HG02571 (cell line): ENCODE results near the gene RNF7.
"Not testable (repeated sequence)": the region's sequence is repeated elsewhere in the genome, so short reads cannot be mapped to it uniquely, and the experiment has no call there.

ENCODE experiments used
- ATAC-seq: cut with Tn5 transposase; IDR thresholded peaks from one replicate; pipeline ENCODE4 v1.9.1; 2021; ENCODE audit warnings: mild to moderate bottlenecking, moderate library complexity; ENCODE audit not compliant: unreplicated experiment

RNF7 gene

GRCh38 chr3:141738022-141738890 lies at the start of gene RNF7:
TSS of gene RNF7 (plus strand) at chr3:141738298. CDS start at chr3:141738342, 44 bp downstream.
- peak; percentile 92 for ATAC-seq

GRCh38 chr3:141690431-141691072 lies 47.5 kb upstream of the RNF7 start:
- no peak for ATAC-seq

- not testable (repeated sequence) for ATAC-seq
Measured at GRCh38 chr3:141691471-141691870, 46.6 kb upstream of the RNF7 start.

- ATAC-seq = not testable (repeated sequence)
Measured at GRCh38 chr3:141692973-141693372, 45.1 kb upstream of the RNF7 start.

GRCh38 chr3:141699324-141699723 lies 38.8 kb upstream of the RNF7 start:
- no peak for ATAC-seq

- no peak for ATAC-seq
Measured at GRCh38 chr3:141699897-141700296, 38.2 kb upstream of the RNF7 start.

- ATAC-seq = not testable (repeated sequence)
Measured at GRCh38 chr3:141703367-141703766, 34.7 kb upstream of the RNF7 start.

GRCh38 chr3:141707741-141708203 lies 30.3 kb upstream of the RNF7 start:
- no peak for ATAC-seq

GRCh38 chr3:141708367-141708766 lies 29.7 kb upstream of the RNF7 start:
- ATAC-seq = no peak

GRCh38 chr3:141709126-141709770 lies 28.9 kb upstream of the RNF7 start:
- ATAC-seq = no peak

GRCh38 chr3:141710121-141710520 lies 28.0 kb upstream of the RNF7 start:
- ATAC-seq = no peak

GRCh38 chr3:141710888-141711616 lies 27.0 kb upstream of the RNF7 start:
- no peak for ATAC-seq

GRCh38 chr3:141714671-141715070 lies 23.4 kb upstream of the RNF7 start:
- ATAC-seq = no peak

GRCh38 chr3:141722081-141722480 lies 16.0 kb upstream of the RNF7 start:
- ATAC-seq = no peak

GRCh38 chr3:141722648-141723047 lies 15.4 kb upstream of the RNF7 start:
- no peak for ATAC-seq

GRCh38 chr3:141723255-141723654 lies 14.8 kb upstream of the RNF7 start:
- no peak for ATAC-seq

GRCh38 chr3:141724186-141724585 lies 13.9 kb upstream of the RNF7 start:
- ATAC-seq = no peak

GRCh38 chr3:141725036-141725435 lies 13.1 kb upstream of the RNF7 start:
- ATAC-seq = no peak

GRCh38 chr3:141726483-141726882 lies 11.6 kb upstream of the RNF7 start:
- ATAC-seq = no peak

- no peak for ATAC-seq
Measured at GRCh38 chr3:141728355-141728892, 9.7 kb upstream of the RNF7 start.

GRCh38 chr3:141729240-141729639 lies 8.9 kb upstream of the RNF7 start:
- no peak for ATAC-seq
